ENCODE results near the gene CIB1.
"Not testable (repeated sequence)": the region's sequence is repeated elsewhere in the genome, so short reads cannot be mapped to it uniquely, and the experiment has no call there.

The CIB1 gene

DNA sequence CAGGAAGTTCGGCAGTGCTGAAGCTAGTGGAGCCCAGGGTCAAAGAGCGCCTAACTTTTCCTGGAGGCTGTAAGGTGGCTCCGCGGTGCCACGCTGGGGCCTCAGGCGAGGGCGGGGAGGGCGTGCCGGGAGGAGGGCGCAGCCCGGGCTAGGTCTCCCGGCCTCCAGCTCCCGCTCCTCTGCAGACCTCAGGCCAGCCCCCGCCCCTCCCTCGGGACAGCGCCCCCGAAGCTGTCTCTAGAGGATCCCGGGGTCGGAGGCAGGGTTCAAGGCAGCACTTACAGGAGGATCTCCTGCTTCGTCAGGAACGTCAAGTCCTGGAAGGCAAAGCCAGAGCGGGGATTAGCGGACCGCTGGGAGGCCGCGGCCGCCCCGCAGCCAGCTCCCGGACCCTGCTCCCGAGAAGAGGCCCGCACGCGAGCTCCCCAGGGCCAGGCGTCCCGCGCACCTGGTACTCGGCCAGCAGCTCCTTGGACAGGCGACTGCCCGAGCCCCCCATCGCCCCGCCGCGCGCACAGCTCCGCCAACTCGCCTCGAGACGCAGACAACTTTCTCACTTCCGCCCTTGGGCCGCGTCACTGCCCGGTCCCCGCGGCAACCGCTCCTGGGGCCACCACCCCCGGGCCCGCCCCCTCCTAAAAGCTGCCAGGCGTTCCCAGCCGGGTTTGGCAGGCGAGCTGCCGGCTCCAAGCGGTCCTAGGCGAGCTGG is at the start of gene CIB1:
Gene CIB1 (minus strand): TSS at position 555 of the 709 bp plus-strand sequence. CDS start 56 bp downstream, at position 499.
- DNase-seq (ENCODE audit: low spot score) = peak; percentile 92

DNA sequence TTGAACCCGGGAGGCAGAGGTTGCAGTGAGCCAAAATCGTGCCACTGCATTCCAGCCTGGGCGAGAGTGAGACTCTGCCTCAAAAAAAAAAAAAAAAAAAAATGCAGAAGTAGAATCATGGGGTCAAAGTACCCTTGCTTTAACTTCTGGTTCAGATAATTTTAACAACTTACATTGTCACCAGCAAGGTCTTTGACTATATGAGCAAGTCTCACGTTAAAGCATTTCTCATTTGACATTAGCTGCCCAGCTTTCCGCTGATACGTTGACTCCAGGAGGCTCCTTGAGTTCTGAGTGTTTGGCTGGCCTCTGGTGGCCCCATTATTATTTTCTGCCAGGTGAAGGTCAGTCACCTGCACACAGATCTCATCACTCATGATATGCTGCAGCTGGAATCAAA is 47.9 kb upstream of the CIB1 start:
- not testable (repeated sequence) for DNase-seq (ENCODE audit: low spot score)

DNA sequence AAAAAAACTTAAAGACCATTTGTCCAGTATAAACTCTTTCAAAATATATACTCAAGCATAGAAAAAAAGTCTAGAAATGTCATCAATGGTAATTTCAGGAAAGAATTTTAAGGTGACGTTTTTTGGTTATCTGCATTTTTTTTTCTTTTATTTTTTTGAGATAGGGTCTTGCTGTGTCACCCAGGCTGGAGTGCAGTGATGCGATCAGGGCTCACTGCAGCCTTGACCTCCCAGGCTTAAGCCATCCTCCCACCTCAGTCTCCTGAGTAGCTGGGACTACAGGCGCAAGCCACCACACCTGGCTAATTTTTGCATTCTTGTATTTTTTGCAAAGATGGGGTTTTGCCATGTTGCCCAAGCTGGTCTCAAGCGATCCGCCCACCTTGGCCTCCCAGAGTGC is 47.0 kb upstream of the CIB1 start:
- not testable (repeated sequence) for DNase-seq (ENCODE audit: low spot score)

DNA sequence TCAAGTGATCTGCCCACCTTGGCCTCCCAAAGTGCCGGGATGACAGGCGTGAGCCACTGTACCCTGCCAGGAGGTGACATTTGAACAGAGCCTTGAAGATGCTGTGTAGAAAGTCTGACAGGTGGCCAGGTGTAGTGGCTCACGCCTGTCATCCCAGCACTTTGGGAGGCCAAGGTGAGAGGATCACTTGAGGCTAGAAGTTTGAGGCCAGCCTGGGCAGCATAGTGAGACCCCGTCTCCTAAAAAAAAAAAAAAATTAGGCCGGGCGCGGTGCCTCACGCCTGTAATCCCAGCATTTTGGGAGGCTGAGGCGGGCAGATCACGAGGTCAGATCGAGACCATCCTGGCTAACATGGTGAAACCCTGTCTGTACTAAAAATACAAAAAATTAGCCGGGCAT is 44.7 kb upstream of the CIB1 start:
- DNase-seq (ENCODE audit: low spot score) = not testable (repeated sequence)

DNA sequence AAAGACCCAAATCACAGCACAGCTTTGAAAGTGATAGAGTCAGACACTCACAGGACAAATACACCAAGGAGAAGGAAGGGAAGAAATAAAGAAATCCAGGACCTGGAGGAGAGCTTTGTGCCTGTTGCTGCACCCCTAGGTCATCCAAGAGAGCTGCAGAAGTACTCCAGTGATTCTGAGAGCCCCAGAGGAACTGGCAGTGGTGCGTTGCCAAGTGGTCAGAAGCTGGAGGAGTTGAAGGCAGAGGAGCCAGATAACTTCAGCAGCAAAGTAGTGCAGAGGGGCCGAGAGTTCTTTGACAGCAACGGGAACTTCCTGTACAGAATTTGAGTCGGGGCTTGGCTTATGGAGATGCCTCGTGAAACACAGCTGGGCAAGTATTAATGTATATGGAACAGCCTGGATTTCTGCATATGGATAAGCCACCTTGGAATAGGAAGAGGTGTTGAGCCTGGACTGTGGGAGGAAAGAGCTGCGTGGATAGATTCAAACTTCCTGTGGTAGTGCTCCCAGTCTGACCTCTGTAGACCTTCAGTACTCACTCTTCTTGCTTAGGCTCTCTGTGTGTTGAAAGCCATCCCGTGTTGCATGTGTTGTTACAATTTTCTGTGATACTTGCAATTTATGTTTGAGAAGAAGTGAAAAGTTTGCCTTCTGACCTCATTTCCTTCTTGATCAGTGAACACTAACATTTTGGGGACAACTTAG is 37.9 kb upstream of the CIB1 start:
- DNase-seq (ENCODE audit: low spot score) = no peak

DNA sequence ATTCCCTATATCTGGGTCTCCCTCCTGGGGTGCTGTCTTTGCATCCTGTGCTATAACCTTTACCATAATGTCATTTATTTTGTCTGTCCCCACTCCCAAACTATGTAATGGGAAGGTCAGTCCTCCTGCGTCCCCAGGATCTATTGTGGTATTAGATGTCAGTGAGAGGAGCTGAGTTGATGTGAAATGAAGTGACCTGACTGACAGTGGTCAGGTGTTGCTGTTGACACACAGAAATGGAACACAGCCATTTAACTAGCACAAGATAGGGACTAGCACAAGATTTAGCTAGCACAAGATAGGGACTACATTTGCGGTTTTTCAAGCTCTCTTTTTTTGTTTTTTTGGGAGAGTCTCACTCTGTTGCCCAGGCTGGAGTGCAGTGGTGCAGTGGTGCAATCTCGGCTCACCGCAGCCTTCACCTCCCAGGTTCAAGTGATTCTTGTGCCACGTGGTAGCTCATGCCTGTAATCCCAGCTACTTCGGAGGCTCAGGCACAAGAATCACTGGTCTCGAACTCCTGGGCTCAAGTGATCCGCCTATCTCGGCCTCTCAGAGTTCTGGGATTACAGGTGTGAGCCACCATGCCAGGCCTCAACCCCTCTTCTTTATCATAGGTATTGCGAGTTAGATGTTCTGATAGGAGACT is 36.9 kb upstream of the CIB1 start:
- DNase-seq (ENCODE audit: low spot score) = no peak

DNA sequence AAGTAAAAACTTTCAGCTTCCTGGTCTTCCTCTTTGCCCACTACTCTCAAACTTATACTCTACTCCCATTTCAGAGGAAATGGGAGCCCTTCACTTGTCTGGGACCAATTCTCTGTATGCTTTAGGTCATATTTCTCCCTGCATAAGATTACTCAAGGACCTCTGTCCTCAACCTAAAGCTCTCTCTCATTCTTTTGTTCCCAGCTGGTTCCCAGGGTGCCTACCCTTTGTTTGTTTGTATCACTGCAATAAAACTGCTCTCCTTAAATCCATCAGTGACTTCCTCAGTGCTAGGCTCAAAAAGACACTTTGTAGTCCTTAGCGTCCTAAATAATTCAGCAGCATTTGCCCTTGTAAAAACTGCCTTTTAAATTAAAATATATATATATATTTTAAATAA is 34.7 kb upstream of the CIB1 start:
- no peak for DNase-seq (ENCODE audit: low spot score)

DNA sequence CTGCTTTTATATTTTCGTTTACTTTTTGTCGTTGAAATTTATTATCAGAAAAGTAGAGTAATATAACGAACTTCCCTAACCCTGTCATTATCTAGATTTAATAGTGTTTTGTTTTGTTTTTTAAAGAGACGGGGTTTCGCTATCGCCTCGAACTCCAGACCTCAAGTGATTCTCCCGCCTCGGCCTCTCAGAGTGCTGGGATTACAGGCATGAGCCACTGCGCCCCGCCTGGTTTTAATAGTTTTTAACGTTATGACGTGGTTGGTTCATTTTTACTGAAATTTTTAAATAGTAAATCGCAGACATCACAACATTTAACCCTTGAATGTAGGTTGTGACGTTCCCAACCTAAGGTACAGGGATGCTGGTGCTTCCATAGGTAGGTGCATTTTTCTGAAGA is 32.7 kb upstream of the CIB1 start:
- DNase-seq (ENCODE audit: low spot score) = no peak

DNA sequence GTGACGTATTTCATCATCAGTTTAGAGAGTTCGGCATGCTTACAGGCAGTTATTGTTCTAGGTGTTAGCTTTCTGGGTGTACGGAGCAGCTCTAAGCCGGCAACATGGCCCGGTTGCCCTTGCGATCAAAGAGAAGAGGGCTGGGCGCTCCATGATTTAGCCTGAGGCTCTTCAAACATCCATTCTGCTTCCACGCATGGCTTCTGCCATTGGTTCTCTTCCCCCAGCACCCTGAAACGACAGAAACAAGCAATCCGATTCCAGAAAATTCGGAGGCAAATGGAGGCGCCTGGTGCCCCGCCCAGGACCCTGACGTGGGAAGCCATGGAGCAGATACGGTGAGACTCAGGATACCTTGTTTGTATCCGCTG is 32.3 kb upstream of the CIB1 start:
- no peak for DNase-seq (ENCODE audit: low spot score)

DNA sequence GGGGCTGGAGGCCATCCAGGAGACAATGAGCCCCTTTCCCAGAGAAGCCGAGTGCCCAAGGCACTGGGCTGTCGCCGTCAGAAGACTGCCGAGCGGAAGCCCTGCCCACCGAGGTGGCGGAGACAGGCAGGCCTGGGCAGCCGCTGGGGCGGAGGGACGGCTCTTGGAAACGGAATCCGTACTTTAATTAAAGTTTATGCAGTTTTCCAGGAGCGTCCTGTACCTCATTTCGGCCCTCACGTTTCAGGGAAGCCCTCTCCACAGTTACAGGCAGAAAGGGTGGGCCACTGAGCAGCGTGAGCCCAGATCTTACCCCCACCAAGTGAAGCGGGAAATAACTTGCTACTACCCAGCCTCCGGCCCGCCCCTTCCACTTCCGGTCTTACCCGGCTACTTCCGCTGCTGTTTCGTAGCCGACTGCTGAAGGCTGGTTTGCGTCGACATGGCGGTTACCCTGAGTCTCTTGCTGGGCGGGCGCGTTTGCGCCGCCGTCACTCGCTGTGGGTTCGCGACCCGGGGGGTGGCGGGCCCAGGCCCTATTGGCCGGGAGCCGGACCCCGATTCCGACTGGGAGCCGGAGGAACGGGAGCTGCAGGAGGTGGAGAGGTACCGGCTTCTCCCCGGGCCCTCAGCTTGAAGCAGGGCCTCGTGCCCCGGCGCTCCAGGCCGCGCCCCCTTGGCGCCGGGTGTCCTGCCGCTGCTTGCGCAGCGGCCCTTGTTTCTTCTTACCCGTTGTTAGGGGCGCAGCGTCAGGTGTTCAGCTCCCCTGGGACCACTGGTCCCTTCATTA is 31.7 kb upstream of the CIB1 start, which contains the start of gene NGRN:
Gene NGRN (plus strand): TSS at position 402 of the 790 bp plus-strand sequence. CDS start 41 bp downstream, at position 443.
- peak; percentile 90 for DNase-seq (ENCODE audit: low spot score)

DNA sequence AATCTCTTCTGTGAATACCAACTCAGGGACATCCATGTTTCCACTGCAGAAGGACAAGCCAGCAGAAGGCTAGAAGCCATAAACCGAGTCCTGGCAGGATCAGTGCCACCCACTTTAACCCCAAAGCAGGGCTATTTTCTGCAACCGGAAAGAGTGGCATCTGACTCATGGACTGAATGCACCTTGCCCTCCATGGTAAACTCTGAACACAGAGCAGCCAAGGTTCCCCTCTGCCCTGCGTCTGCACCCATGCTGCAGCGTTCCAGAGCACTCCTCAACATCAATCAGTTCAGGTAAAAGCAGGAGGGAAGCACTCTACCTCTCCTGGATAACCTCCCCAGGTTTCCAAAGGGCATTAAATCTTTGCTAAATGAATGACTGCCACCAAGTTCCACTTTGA is 30.9 kb upstream of the CIB1 start:
- peak; percentile 62 for DNase-seq (ENCODE audit: low spot score)

DNA sequence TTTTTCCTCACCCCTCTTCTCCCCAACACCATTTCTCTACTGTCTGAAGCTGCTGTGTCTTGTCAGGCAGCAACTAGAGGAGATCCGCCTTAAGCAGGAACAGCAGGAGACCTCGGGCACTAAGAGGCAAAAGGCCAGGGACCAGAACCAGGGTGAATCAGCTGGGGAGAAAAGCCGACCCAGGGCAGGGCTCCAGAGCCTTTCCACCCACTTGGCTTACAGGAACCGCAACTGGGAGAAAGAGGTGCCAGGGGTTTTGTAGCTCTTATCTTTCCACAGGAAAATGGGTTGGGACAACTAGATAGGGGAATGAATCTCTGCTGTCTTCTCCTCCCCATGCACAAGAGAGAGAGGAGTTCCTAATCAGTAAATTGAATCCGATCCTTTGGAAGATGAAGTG is 28.7 kb upstream of the CIB1 start:
- DNase-seq (ENCODE audit: low spot score) = no peak

DNA sequence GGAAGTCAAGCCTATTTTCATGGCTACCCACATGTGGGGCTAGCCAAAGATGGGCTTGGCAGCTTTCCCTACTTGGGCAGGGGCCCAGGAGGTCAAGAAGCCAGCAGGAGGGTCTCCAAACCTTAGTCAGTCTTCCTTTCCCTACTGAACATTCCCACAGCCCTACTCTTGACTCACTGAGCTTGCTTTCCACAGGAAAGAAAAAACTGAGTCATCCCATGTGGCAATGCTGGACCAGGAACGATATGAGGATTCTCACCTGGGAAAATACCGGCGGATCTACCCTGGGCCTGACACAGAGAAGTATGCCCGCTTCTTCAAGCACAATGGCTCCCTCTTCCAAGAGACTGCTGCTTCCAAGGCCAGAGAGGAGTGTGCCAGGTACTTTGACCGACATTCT is 28.1 kb upstream of the CIB1 start:
- no peak for DNase-seq (ENCODE audit: low spot score)

DNA sequence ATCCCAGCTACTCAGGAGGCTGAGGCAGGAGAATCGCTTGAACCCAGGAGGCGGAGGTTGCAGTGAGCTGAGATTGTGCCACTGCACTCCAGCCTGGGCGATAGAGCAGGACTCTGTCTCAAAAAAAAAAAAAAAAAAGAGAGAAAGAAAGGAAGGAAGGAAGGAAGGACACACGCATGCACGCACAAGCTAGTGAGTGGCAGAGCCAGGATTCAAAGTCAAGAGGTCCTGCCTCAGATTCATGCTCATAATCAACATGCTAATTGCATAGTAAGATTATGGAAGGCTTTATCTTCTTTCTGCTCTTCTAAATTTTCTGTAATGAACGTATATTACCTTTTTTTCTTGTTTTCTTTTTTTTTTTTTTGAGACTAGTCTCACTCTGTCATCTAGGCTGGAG is 27.0 kb upstream of the CIB1 start:
- DNase-seq (ENCODE audit: low spot score) = not testable (repeated sequence)

DNA sequence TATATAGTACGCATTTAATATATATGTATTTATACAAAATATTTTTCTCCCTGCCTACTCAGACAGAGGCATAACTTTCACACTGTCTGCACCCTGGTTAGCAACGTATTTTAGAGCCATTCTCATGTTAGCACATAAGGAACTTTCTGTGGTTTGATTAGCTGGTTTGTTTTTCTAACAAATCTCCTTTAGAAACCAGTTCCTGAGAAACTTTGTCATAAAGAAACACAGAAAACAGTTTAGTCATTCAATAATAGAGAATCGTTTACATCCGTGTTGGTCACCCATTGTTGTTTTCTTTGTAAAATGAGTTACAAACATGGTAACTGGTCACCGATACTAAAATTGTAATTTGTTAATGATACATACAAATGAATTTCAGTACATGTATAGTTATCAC is 25.8 kb upstream of the CIB1 start:
- DNase-seq (ENCODE audit: low spot score) = no peak

DNA sequence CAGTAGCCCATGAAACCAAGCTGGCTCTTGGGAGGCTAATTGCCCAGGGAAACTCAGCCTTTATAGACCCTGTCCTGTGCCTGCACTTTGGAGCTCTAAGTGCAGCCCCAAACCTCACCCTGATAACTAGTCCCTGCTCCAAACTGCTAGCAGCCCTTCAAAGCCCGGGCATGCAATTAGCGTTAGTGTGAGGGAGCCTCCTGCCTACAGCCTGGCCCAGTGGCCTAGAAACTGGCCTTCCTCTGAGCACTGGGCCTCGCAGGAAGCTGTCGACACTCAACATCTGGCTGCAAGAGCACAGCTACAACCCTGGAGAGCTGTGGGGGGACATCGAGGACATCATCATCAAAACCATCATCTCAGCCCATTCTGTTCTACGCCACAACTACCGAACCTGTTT is 24.0 kb upstream of the CIB1 start:
- no peak for DNase-seq (ENCODE audit: low spot score)

DNA sequence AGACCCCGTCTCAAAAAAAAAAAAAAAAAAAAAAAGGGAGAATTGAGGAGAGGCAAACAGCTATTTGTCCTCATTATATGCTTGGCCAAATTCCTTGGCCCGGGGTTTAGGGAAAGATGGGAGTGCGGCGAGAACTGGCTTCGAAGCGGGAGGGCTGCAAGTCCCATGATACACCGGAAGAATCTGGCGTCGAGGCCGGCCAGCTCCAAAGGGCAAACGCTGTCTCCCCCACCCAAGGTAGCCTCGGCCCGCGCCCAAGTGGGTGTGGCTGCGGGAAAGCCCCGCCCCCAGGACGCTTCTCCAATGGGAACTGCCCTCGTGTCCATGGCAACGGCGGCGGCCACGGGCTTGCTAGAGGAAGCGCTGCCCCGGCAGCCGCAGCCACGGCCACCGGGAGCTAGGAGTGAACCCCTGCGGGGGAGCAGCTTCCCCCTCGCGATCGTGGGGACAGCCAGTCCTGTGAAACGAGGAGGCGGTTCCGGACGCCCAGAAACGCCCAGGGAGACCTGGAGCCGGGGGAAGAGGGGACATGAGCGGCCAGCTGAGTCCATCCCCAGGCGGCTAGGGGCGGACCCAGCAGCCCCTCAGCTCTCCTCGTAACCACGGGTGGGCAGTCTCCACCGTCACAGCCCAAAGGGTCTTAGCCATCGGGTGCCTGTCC is 15.6 kb upstream of the CIB1 start, which contains the start of gene TTLL13:
Gene TTLL13 (plus strand): TSS at position 354 of the 661 bp plus-strand sequence. CDS start 1,075 bp downstream, outside the sequence.
- DNase-seq (ENCODE audit: low spot score) = peak; percentile 85

DNA sequence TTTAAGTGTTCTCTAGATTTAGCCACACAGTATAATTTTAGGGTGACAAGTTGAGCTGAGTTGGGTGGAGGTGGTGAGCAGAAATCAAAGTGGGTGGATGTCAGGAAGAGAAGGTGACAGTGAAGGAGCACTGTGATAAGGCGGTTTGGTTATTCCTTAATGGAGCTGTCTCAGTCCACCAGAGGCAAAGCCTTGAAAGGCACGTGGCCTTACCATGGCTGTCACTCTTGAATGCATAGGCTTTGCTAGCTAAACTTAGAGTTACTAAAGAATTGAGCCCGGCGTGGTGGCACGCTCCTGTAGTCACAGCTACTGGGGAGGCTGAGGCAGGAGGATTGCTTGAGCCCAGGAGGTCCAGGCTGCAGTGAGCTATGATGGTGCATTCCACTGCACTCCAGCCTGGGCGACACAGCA is 15.1 kb upstream of the CIB1 start:
- no peak for DNase-seq (ENCODE audit: low spot score)

DNA sequence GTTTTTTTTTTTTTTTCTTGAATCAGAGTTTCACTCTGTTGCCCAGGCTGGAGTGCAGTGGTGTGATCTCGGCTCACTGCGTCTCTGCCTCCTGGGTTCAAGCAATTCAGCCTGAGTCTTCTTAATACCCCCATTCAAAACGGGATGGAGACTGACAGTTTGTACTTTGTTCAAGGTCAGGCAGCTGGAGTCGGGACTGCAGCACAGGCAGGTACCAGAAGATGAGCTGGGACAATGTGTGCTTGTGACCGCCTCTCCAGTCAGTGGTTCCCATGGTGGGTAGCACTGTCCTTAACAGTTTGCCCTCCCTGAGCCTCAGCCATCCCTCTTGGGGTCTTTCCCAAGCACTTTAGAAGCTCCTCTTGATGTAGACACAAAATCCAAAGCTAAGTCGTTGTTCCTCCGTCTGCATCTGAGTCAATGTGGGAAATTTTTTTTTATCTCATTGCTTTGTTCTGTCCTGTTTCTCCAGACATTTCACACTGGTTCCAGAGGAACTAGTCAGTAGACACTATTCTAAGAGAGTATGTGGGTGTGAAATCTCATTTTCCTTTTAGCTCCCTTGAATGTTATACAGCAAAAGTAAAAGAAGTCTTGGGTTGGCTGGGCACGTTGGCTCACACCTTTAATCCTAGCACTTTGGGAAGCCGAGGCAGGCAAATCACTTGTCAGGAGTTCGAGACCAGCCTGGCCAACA is 10.3 kb upstream of the CIB1 start:
- no peak for DNase-seq (ENCODE audit: low spot score)

DNA sequence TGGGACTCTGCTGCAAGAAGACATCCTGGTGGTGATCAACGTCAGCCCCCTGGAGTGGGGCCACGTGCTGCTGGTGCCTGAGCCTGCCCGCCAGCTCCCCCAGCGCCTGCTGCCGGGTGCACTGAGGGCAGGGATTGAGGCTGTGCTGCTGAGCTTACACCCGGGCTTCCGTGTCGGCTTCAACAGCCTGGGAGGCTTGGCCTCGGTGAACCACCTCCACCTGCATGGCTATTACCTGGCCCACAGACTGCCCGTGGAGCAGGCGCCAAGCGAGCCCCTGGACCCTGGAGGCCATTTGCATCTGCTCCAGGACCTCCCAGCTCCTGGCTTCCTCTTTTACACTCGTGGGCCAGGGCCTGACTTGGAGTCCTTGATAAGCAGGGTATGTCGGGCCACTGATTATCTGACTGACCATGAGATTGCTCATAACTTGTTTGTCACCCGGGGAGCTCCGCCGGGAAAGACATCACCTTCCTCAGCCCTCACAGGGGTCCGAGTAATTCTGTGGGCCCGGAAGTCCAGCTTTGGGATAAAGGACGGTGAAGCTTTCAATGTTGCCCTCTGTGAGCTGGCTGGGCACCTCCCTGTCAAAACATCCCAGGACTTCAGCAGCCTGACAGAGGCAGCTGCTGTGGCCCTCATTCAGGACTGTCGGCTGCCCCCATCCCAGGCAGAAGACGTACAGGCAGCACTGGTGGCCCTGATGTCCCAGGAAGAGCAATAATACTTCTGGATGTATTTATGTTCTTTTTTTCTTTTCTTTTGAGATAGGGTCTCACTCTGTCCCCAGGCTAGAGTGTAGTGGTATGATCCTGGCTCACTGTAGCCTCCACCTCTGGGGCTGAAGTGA is 7.8 kb upstream of the CIB1 start:
- no peak for DNase-seq (ENCODE audit: low spot score)

Measured in SW480 (cell line).